OCI-LY3 (cell line): Measurements from ENCODE around the gene SPNS2.

Experiments used
- EZH2phosphoT487 ChIP-seq: fragments of 200-600 bp; shearing (Covaris generic); IDR thresholded peaks from 2 replicates; pipeline ENCODE4 v1.6.1; 2018; ENCODE audit warnings: antibody characterized with exemption, mixed run types, low read depth
- TF ChIP-seq, protein P1 (sequence below): fragments of 200-600, 300-600 bp; sonication (generic); IDR thresholded peaks from 2 replicates; pipeline ENCODE4 v1.5.1; 2014; ENCODE audit warnings: antibody characterized with exemption, low read length, low read depth

DNA sequence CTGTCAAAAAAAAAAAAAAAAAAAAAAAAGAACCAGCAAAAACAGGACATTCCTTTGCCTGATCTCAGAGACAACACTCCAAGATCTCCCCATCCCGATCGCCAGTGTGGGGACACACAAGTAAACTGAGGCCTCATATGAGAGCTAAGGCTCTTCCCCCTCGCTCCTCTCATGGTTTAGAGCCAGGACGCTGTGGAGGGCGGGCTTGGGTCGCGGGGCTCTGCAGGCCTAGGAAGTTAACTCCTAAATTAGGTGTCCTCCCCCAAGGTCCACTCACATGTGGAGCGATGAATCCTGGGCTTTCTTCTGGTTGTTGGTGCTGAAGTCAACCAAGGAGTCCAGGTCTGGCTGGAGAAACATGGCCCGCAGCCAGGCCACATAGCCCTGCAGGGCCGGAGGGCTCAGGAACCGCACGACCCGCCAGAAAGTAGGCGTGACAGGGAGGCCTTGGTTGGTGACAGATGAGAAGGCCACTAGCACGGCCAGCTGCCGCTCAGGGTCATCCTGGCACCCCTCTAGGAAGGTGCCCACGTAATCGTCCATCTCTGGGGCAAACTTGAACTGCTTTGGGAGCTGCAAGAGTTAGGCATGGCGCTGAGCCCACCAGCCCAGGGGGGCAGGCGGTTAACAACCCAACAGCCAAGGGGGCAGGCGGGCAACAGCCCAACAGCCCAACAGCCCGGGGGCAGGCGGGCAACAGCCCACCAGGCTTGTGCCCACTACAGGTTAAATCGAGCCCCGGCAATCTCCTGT lies 51.3 kb downstream of the SPNS2 start:
- TF ChIP-seq, protein P1, sequence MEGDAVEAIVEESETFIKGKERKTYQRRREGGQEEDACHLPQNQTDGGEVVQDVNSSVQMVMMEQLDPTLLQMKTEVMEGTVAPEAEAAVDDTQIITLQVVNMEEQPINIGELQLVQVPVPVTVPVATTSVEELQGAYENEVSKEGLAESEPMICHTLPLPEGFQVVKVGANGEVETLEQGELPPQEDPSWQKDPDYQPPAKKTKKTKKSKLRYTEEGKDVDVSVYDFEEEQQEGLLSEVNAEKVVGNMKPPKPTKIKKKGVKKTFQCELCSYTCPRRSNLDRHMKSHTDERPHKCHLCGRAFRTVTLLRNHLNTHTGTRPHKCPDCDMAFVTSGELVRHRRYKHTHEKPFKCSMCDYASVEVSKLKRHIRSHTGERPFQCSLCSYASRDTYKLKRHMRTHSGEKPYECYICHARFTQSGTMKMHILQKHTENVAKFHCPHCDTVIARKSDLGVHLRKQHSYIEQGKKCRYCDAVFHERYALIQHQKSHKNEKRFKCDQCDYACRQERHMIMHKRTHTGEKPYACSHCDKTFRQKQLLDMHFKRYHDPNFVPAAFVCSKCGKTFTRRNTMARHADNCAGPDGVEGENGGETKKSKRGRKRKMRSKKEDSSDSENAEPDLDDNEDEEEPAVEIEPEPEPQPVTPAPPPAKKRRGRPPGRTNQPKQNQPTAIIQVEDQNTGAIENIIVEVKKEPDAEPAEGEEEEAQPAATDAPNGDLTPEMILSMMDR = no peak
- no peak for TF ChIP-seq EZH2phosphoT487
